HFFc6 (cell line): ENCODE data around the gene ZNF543. TPM values are rescaled to one million over a fixed set of nuclear protein-coding genes. Genes with fewer than 3 reads are reported as not detected.

Experiments used
- DNase-seq: peaks from one replicate; pipeline ENCODE4 v3.0.0-alpha.2; 2018
- H3K27ac Mint-ChIP-seq: 2 replicates; pipeline ENCODE4 v1.8.0; 2020; ENCODE audit warnings: mild to moderate bottlenecking, mixed read lengths
- H3K27me3 Mint-ChIP-seq: 2 replicates; pipeline ENCODE4 v1.8.0; 2021; ENCODE audit warnings: mild to moderate bottlenecking, moderate library complexity, mixed read lengths; ENCODE audit not compliant: insufficient read depth
- H3K36me3 Mint-ChIP-seq: 2 replicates; pipeline ENCODE4 v1.8.0; 2021; ENCODE audit warnings: low read depth, mixed read lengths
- H3K4me1 Mint-ChIP-seq: 2 replicates; pipeline ENCODE4 v1.8.0; 2020; ENCODE audit warnings: low read depth, mixed read lengths
- H3K4me3 Mint-ChIP-seq: 2 replicates; pipeline ENCODE4 v1.8.0; 2020; ENCODE audit warnings: mild to moderate bottlenecking, moderate library complexity, mixed read lengths
- H3K9me3 Mint-ChIP-seq: 2 replicates; pipeline ENCODE4 v1.8.0; 2020; ENCODE audit warnings: mild to moderate bottlenecking, mixed read lengths
- total RNA-seq, 6 experiments: library from RNA; stranded (reverse); fragmentation: NEBNext Ultra II Directional; extraction: Animal tissue kit (Norgen Biotek cat#: 25700); gene quantifications; 2 replicates in 1 of 6; 3 replicates in 5 of 6; pipeline ENCODE4 v1.2.3, GENCODE V29; 2021
- TF ChIP-seq, protein P1 (sequence below): fragments of 200-600 bp; sonication (generic); IDR thresholded peaks from 2 replicates; pipeline ENCODE4 v1.5.0; 2021; ENCODE audit warnings: antibody characterized with exemption, mild to moderate bottlenecking

Gene ZNF543
- total RNA-seq, 6 experiments from 2014 or later, result 4.6 to 5.2 (median 4.8) TPM

DNA sequence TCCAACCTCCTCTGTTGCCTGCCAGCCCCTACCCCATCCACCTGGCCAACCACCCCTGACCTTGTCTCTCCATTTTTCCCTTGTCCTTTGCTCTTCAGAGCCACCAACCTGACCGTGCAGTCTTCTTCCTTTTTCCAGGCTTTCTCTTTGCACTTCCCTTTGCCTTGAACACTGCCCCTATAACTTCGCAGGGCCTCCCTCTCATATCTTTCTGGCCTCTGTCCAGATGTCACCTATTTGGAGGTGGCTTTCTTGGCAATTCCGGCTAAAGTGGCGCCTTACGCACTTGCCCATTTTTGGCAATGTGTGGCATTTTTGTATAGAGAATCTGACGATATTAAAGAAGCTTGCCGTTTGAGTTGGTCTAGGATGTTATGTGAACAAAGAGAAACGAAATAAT lies 844 bp downstream of the ZNF543 start:
- Mint-ChIP-seq H3K4me1 (peaks cover 28% of the 10 kb centered on the region), H3K9me3 (no peaks in the 10 kb centered on the region), H3K36me3 (peaks cover 20% of the 10 kb centered on the region), H3K27me3 (0 out of 2 replicates have a peak, but pooled peaks cover 6% of the 10 kb centered on the region), H3K4me3 (peak overlapping the region; percentile 98), H3K27ac (peak overlapping the region; percentile 96)
- TF ChIP-seq, protein P1, sequence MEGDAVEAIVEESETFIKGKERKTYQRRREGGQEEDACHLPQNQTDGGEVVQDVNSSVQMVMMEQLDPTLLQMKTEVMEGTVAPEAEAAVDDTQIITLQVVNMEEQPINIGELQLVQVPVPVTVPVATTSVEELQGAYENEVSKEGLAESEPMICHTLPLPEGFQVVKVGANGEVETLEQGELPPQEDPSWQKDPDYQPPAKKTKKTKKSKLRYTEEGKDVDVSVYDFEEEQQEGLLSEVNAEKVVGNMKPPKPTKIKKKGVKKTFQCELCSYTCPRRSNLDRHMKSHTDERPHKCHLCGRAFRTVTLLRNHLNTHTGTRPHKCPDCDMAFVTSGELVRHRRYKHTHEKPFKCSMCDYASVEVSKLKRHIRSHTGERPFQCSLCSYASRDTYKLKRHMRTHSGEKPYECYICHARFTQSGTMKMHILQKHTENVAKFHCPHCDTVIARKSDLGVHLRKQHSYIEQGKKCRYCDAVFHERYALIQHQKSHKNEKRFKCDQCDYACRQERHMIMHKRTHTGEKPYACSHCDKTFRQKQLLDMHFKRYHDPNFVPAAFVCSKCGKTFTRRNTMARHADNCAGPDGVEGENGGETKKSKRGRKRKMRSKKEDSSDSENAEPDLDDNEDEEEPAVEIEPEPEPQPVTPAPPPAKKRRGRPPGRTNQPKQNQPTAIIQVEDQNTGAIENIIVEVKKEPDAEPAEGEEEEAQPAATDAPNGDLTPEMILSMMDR, result no peak
- DNase-seq, result no peak

DNA sequence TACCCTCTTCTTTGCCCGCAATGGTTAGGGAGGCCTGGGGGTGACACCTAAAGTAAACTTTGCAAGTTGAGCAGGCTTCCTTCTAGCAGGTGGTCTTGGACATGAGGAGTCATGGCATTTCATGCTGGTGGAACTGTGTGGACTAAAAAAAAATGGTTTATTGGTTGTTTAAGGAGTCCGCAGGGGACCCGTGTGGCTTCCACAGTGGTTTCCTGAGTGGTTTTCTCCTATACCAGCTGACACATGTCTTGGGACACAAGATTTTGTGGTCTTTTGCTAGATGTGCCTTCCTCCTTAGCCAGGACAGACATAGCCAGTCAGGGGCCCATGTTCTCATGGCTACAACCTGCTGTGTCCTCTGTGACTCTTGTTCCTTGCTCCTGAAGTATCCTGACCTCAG lies 1.5 kb downstream of the ZNF543 start:
- Mint-ChIP-seq H3K36me3 (peaks cover 26% of the 10 kb centered on the region), H3K4me3 (peak overlapping the region; percentile 98), H3K27ac (peak overlapping the region; percentile 57; the same call in 1 of the 2 replicates), H3K9me3 (no peaks in the 10 kb centered on the region), H3K4me1 (peaks cover 28% of the 10 kb centered on the region), H3K27me3 (0 out of 2 replicates have a peak, but pooled peaks cover 6% of the 10 kb centered on the region)
- TF ChIP-seq, protein P1, result no peak
- no peak for DNase-seq

- no peak for DNase-seq
- H3K36me3 Mint-ChIP-seq, result peaks cover 50% of the 10 kb centered on the region
- H3K4me3 Mint-ChIP-seq, result no peak overlapping the region
- H3K9me3 Mint-ChIP-seq, result no peaks in the 10 kb centered on the region
- TF ChIP-seq, protein P1, result no peak
- H3K27ac Mint-ChIP-seq, result no peak overlapping the region
- H3K4me1 Mint-ChIP-seq, result peaks cover 22% of the 10 kb centered on the region
- H3K27me3 Mint-ChIP-seq, result 0 out of 2 replicates have a peak, but pooled peaks cover 1% of the 10 kb centered on the region
Observed at GRCh38 chr19:57324992-57325391, 4.7 kb downstream of the ZNF543 start.

DNA sequence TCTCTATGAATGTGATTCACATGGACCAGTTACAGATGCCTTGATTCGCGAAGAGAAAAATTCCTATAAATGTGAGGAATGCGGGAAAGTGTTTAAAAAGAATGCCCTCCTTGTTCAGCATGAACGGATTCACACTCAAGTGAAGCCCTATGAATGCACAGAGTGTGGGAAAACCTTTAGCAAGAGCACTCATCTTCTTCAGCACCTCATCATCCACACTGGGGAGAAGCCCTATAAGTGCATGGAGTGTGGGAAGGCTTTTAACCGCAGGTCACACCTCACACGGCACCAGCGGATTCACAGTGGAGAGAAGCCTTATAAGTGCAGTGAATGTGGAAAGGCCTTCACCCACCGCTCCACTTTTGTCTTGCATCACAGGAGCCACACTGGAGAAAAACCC lies 7.7 kb downstream of the ZNF543 start:
- H3K36me3 Mint-ChIP-seq, result peaks cover 57% of the 10 kb centered on the region
- no peak overlapping the region for H3K4me3 Mint-ChIP-seq
- no peaks in the 10 kb centered on the region; the same call in 1 of the 2 replicates for H3K4me1 Mint-ChIP-seq
- TF ChIP-seq, protein P1, result no peak
- DNase-seq, result no peak
- no peaks in the 10 kb centered on the region for H3K27me3 Mint-ChIP-seq
- H3K27ac Mint-ChIP-seq, result no peak overlapping the region
- no peaks in the 10 kb centered on the region for H3K9me3 Mint-ChIP-seq

DNA sequence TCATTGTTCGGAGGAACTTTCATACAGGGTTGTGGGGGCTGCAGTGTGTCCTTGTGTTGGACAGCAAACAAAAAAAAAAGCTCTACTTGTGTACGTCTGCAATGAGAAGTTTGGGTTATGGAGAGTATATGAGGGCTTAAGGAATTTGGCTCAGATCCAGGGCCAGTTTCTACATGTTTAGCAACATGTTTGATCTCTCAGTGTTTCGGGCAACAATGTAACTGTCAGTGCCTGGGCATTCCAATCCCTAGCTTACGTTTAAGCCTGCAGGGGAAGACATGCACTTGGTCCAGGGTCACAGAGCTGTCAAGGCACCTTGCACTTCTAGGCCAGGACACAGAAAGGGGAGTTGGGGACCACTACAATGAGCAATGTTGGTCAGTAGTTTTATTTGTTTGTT lies 13.9 kb downstream of the ZNF543 start:
- Mint-ChIP-seq H3K27ac (no peak overlapping the region), H3K27me3 (no peaks in the 10 kb centered on the region; the same call in none of the 2 replicates), H3K4me3 (no peak overlapping the region), H3K36me3 (peaks cover 19% of the 10 kb centered on the region), H3K4me1 (peaks cover 13% of the 10 kb centered on the region), H3K9me3 (no peaks in the 10 kb centered on the region)
- TF ChIP-seq, protein P1, result no peak
- DNase-seq, result no peak

- peak; percentile 67 for DNase-seq
- no peak overlapping the region for H3K4me3 Mint-ChIP-seq
- H3K9me3 Mint-ChIP-seq, result no peaks in the 10 kb centered on the region
- H3K27ac Mint-ChIP-seq, result peak overlapping the region; percentile 47
- 0 out of 2 replicates have a peak, but pooled peaks cover 9% of the 10 kb centered on the region for H3K36me3 Mint-ChIP-seq
- TF ChIP-seq, protein P1, result no peak
- peaks cover 19% of the 10 kb centered on the region for H3K4me1 Mint-ChIP-seq
- no peaks in the 10 kb centered on the region; the same call in none of the 2 replicates for H3K27me3 Mint-ChIP-seq
Observed at GRCh38 chr19:57338877-57339276, 18.6 kb downstream of the ZNF543 start.
